Body of pancreas (tissue), 4 donors: ENCODE results near the gene ANKRD11. TPM values are rescaled to one million over a fixed set of nuclear protein-coding genes. Genes with fewer than 3 reads are reported as not detected.
"Not testable (repeated sequence)": the region's sequence is repeated elsewhere in the genome, so short reads cannot be mapped to it uniquely, and the experiment has no call there.

Source experiments
- ATAC-seq: fragments of 150-250 bp; one replicate; pipeline ENCODE4 v1.9.1; 2016
- DNase-seq, 4 donors: peaks; one replicate each; pipeline ENCODE4 v3.0.0-alpha.2; 2019
- H3K27ac ChIP-seq, 4 donors: fragments of 200-600 bp; sonication (generic); 1 replicate in 3 of 4; 2 replicates in 1 of 4; pipeline versions ENCODE4 v1.5.1 to v1.6.1; 2016 to 2019; ENCODE audit warnings: mild to moderate bottlenecking in 1 of 4, mixed read lengths in 1 of 4, moderate library complexity in 1 of 4
- H3K27me3 ChIP-seq, 2 donors: fragments of 200-600 bp; sonication (generic); one replicate each; pipeline ENCODE4 v1.6.0; 2016; ENCODE audit warnings: mild to moderate bottlenecking in 1 of 2
- H3K36me3 ChIP-seq, 2 donors: fragments of 200-600 bp; sonication (generic); replicated peaks in 1 of 2; 2 replicates each; pipeline ENCODE4 v1.5.1; 2016; ENCODE audit warnings: low read depth in 2 of 2; ENCODE audit not compliant: insufficient read depth in 1 of 2
- H3K4me1 ChIP-seq: fragments of 200-600 bp; sonication (generic); one replicate; pipeline ENCODE4 v1.6.0; 2016
- H3K4me3 ChIP-seq, 2 donors: fragments of 200-600 bp; sonication (generic); 1 replicate in 1 of 2; 2 replicates in 1 of 2; pipeline ENCODE4 v1.5.1; 2016 to 2019
- H3K9me3 ChIP-seq, 3 donors: fragments of 200-600 bp; sonication (generic); 1 replicate in 2 of 3; 2 replicates in 1 of 3; pipeline ENCODE4 v1.5.1; 2016
- POLR2A ChIP-seq, 3 donors: fragments of 450-650 bp; IDR thresholded peaks; one replicate each; pipeline ENCODE4 v1.6.1; 2016; ENCODE audit warnings: antibody characterized with exemption in 3 of 3, mild to moderate bottlenecking in 2 of 3
- WGBS, 2 donors: methylation state at CpG; one replicate each; pipeline ENCODE4 v1.1.5; 2017; 5-methylcytosine and 5-hydroxymethylcytosine counted together
- intact Hi-C: fragments of 100-400 bp; cut with DNase I; formaldehyde crosslinking; loops from one replicate; pipeline ENCODE4 v1.15.1; 2023
- total RNA-seq, 2 donors: library from RNA; depleted of rRNA; stranded (reverse); fragments of >200 nt; gene quantifications; one replicate each; pipeline ENCODE4 v1.1.0, GENCODE V29; 2016
- TF ChIP-seq, protein P1 (sequence below), 7 experiments: fragments of 450-650 bp in 4 of 7; fragments of 200-600 bp in 3 of 7; sonication (generic) in 3 of 7; IDR thresholded peaks; one replicate each; pipeline ENCODE4 v1.5.1; 2016 to 2019; ENCODE audit warnings: antibody characterized with exemption in 7 of 7

Gene ANKRD11
- total RNA-seq, 2 donors from 2014 or later, result 52.1 to 97.9 TPM

GRCh38 chr16:89244754-89245153 lies 245.6 kb downstream of the ANKRD11 start:
- Histone ChIP-seq H3K9me3 (no peaks in the 10 kb centered on the region), H3K36me3 (no peaks in the 10 kb centered on the region), H3K27ac (no peak overlapping the region), H3K4me1 (peaks cover 26% of the 10 kb centered on the region), H3K4me3 (no peak overlapping the region), H3K27me3 (no peaks in the 10 kb centered on the region)
- TF ChIP-seq POLR2A (IDR thresholded peaks at IDR 0.05), result no peak
- TF ChIP-seq, protein P1, sequence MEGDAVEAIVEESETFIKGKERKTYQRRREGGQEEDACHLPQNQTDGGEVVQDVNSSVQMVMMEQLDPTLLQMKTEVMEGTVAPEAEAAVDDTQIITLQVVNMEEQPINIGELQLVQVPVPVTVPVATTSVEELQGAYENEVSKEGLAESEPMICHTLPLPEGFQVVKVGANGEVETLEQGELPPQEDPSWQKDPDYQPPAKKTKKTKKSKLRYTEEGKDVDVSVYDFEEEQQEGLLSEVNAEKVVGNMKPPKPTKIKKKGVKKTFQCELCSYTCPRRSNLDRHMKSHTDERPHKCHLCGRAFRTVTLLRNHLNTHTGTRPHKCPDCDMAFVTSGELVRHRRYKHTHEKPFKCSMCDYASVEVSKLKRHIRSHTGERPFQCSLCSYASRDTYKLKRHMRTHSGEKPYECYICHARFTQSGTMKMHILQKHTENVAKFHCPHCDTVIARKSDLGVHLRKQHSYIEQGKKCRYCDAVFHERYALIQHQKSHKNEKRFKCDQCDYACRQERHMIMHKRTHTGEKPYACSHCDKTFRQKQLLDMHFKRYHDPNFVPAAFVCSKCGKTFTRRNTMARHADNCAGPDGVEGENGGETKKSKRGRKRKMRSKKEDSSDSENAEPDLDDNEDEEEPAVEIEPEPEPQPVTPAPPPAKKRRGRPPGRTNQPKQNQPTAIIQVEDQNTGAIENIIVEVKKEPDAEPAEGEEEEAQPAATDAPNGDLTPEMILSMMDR (IDR thresholded peaks at IDR 0.05), result no peak
- whole genome bisulfite sequencing, 2 donors, result 53 to 56% methylated on average over 11 to 12 of the region's 12 CpGs
- intact Hi-C loops, result loop anchor here (10.0 kb wide), 1 partner anchor 260 kb away; the partner anchor contains the start of gene SPG7
- ATAC-seq, result no peak
- DNase-seq, result no peak

DNA sequence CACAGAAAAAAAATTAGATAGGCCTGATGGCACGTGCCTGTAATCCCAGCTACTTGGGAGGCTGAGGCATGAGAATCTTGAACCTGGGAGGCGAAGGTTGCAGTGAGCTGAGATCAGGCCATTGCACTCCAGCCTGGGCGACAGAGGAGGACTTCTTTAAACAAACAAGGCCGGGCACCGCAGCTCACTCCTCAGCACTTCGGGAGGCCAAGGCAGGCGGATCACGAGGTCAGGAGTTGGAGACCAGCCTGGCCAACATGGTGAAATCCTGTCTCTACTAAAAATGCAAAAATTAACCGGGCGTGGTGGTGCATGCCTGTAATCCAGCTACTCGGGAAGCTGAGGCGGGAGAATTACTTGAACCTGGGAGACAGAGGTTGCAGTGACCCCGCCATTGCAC lies 246.1 kb downstream of the ANKRD11 start:
- not testable (repeated sequence) for H3K4me3 ChIP-seq, H3K27ac ChIP-seq, ATAC-seq, H3K27me3 ChIP-seq, H3K36me3 ChIP-seq, DNase-seq, H3K9me3 ChIP-seq
- H3K4me1 ChIP-seq, result peaks cover 26% of the 10 kb centered on the region
- 68% methylated on average over 7 to 13 of the region's 13 CpGs for WGBS, 2 donors
- intact Hi-C loops, result loop anchor here (10.0 kb wide), 1 partner anchor 261 kb away; the partner anchor contains the start of gene SPG7

- intact Hi-C loops, result loop anchor here (10.0 kb wide), 1 partner anchor 261 kb away; the partner anchor contains the start of gene SPG7
- 46 to 69% methylated on average over 3 to 5 of the region's 5 CpGs for WGBS, 2 donors
These were observed 246.7 kb downstream of the ANKRD11 start for GRCh38 chr16:89243664-89244063.

DNA sequence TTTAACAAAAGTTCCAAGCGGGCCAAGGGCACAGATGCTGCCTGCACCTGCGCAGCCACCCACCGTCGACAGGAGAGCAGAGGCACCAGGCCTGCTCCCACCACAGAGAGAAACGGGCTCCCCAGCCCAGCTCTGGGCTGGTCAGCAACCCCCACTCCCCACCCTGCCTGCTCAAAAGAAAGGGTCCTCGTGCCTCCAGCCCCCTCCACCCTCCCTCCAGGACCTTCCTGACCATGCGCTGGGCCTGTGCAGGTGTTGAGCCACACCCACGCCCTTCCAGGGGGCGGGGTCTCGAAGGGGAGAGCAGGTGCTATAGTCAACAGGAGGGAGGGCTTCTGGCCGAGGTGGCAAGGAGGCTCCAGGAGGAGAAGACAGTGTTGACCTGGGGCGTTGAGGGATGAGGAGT lies 247.6 kb downstream of the ANKRD11 start:
- no peaks in the 10 kb centered on the region for H3K36me3 ChIP-seq
- no peaks in the 10 kb centered on the region for H3K27me3 ChIP-seq
- ATAC-seq, result no peak
- no peaks in the 10 kb centered on the region for H3K9me3 ChIP-seq
- peak in 1 of 4 donors; percentile 23 for DNase-seq
- TF ChIP-seq, protein P1 (IDR thresholded peaks at IDR 0.05), result no peak
- TF ChIP-seq POLR2A (IDR thresholded peaks at IDR 0.05), result no peak
- 25 to 40% methylated on average over 4 to 12 of the region's 12 CpGs for WGBS, 2 donors
- no peak overlapping the region for H3K27ac ChIP-seq
- H3K4me1 ChIP-seq, result peaks cover 20% of the 10 kb centered on the region
- intact Hi-C loops, result loop anchor here (10.0 kb wide), 1 partner anchor 262 kb away; the partner anchor contains the start of gene SPG7
- H3K4me3 ChIP-seq, result no peak overlapping the region

More at GRCh38 chr16:89243664-89244063, 246.7 kb downstream of the ANKRD11 start:
- Histone ChIP-seq H3K9me3 (no peaks in the 10 kb centered on the region), H3K4me3 (no peak overlapping the region), H3K36me3 (no peaks in the 10 kb centered on the region), H3K4me1 (peaks cover 26% of the 10 kb centered on the region), H3K27me3 (no peaks in the 10 kb centered on the region), H3K27ac (no peak overlapping the region)
- TF ChIP-seq, protein P1 (IDR thresholded peaks at IDR 0.05), result no peak
- no peak for TF ChIP-seq POLR2A (IDR thresholded peaks at IDR 0.05)
- DNase-seq, result no peak
- no peak for ATAC-seq

GRCh38 chr16:89241187-89242007 lies 249.0 kb downstream of the ANKRD11 start:
- ATAC-seq (peak; percentile 70), DNase-seq (peak; percentile 62 to 73 (median 68))
- Histone ChIP-seq H3K4me1 (peaks cover 12% of the 10 kb centered on the region), H3K4me3 (peak overlapping the region; percentile 26 to 62), H3K27ac (peak overlapping the region; percentile 88 to 94 (median 92)), H3K36me3 (no peaks in the 10 kb centered on the region), H3K27me3 (no peaks in the 10 kb centered on the region), H3K9me3 (no peaks in the 10 kb centered on the region)
- peak; percentile 67 to 92 (median 91) for TF ChIP-seq POLR2A (IDR thresholded peaks at IDR 0.05)
- TF ChIP-seq, protein P1 (IDR thresholded peaks at IDR 0.05), result no peak
- WGBS, 2 donors, result 5% methylated on average over 34 to 37 of the region's 39 CpGs
- intact Hi-C loops, result loop anchor here (10.0 kb wide), 1 partner anchor 263 kb away; the partner anchor contains the start of gene SPG7
